Upper lobe of left lung (tissue), 4 donors: Measurements from ENCODE around the gene SEC14L3.

Experiments
- CTCF ChIP-seq, 6 experiments: fragments of 450-650 bp in 4 of 6; fragments of 200-600 bp in 2 of 6; sonication (generic) in 2 of 6; IDR thresholded peaks; one replicate each; pipeline ENCODE4 v1.5.1; 2016 to 2019; ENCODE audit warnings: antibody characterized with exemption in 6 of 6
- POLR2A ChIP-seq, 4 donors: fragments of 450-650 bp; IDR thresholded peaks; one replicate each; pipeline ENCODE4 v1.5.1; 2016 to 2017; ENCODE audit warnings: antibody characterized with exemption in 4 of 4, mild to moderate bottlenecking in 2 of 4
- POLR2AphosphoS5 ChIP-seq, 2 donors: sonication (generic); formaldehyde crosslinking; IDR thresholded peaks; one replicate each; pipeline ENCODE4 v1.5.1; 2017; ENCODE audit warnings: antibody characterized with exemption in 2 of 2

GRCh38 chr22:30430933-30431332 is 40.9 kb downstream of the SEC14L3 start:
- TF ChIP-seq CTCF (IDR thresholded peaks at IDR 0.05) (no peak), POLR2A (IDR thresholded peaks at IDR 0.05) (no peak), POLR2AphosphoS5 (IDR thresholded peaks at IDR 0.05) (no peak)
